ENCODE data around the gene RUSC1.

DNA sequence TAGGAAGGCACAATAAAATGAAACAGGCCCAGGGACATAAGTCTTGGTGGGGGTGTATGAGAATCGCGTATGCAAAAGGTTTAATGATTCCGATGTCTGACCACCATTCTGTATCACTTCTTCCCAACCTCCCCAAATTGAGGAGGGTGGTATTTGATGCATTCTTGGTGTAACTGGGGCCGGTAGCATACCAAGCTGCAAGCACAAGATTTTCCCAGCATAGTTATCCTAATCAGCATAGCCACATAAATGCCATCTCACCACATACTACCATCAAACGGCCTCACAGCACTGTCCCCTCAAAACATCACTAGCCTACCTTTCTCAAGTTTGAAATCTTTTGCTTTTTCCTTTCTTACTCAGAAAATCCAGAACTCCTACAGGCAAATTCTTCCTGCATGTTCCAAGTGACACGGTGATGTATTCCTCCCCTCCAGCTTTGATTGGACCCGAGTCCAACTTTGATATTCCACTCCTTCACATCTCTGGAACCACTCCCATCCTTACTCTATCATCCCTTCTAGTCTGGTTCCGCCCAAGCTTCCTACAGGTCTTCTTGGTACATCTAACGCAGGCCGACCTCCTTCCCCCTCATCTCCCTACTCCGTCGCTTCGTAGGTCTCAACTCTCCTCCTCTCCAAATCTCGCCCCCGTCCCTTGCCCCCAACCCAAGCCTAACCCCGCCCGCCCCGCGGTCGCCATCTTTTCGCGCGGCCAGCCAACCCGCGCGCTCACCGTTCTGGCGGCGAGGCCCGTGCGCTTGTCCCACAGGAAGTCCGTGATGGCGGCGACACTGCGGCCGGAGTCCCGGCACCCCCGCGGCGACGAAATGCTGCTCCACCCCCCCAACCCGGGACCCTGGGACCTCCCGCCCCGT lies 48.0 kb upstream of the RUSC1 start:
- TF ChIP-seq, protein P1, sequence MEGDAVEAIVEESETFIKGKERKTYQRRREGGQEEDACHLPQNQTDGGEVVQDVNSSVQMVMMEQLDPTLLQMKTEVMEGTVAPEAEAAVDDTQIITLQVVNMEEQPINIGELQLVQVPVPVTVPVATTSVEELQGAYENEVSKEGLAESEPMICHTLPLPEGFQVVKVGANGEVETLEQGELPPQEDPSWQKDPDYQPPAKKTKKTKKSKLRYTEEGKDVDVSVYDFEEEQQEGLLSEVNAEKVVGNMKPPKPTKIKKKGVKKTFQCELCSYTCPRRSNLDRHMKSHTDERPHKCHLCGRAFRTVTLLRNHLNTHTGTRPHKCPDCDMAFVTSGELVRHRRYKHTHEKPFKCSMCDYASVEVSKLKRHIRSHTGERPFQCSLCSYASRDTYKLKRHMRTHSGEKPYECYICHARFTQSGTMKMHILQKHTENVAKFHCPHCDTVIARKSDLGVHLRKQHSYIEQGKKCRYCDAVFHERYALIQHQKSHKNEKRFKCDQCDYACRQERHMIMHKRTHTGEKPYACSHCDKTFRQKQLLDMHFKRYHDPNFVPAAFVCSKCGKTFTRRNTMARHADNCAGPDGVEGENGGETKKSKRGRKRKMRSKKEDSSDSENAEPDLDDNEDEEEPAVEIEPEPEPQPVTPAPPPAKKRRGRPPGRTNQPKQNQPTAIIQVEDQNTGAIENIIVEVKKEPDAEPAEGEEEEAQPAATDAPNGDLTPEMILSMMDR (IDR thresholded peaks at IDR 0.05; ENCODE audit: insufficient read depth, low read length, poor library complexity, severe bottlenecking): no peak
- no peak for TF ChIP-seq EZH2phosphoT487 (conservative IDR thresholded peaks at IDR 0.05; ENCODE audit: low read length)

Measured in SU-DHL-6 (cell line).